NCI-H510A (cell line): Measurements from ENCODE around the gene SPATS2L.
"Not testable (repeated sequence)": the region's sequence is repeated elsewhere in the genome, so short reads cannot be mapped to it uniquely, and the experiment has no call there.

ENCODE experiments used
- DNase-seq: peaks from one replicate; lab custom pipeline; 2025; lab: John Stamatoyannopoulos, UW

The SPATS2L gene

GRCh38 chr2:200320344-200320743 is 13.9 kb downstream of the SPATS2L start:
- DNase-seq = no peak

GRCh38 chr2:200320991-200321390 is 14.5 kb downstream of the SPATS2L start:
- no peak for DNase-seq

DNA sequence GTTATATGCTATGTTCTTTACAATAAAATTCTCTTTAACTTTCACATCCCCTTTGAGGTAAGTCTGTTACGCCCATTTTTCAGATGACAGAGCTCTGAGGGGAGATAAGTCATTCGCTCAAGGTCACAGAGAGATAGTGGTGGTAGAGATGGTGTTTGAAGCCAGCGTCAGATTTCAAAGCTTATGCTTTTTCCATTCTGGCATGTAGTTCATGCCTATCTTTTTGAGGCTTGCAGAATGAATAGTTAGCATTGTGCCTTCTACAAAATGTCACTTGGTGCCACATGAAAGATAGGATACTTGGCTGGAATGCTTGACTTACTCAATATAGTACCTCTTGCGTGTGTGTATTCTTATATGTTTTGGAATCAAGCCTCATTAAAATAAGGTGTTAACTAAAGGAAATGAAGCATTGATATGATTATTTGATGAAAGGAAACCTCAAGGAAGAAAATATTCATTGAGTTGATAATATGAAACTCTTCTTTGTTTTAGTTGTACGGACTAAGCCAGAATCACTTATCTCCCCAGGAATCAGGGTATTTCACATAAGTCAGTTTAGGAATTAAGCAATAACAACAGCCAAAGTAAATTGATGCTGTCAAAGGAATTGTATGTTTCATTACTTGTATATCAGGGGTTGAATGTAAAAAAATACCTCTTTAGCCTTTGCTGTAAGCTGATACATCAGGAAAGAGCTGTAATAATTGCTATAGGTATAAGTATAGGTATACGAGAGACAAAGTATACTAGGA is 15.5 kb downstream of the SPATS2L start:
- no peak for DNase-seq

DNA sequence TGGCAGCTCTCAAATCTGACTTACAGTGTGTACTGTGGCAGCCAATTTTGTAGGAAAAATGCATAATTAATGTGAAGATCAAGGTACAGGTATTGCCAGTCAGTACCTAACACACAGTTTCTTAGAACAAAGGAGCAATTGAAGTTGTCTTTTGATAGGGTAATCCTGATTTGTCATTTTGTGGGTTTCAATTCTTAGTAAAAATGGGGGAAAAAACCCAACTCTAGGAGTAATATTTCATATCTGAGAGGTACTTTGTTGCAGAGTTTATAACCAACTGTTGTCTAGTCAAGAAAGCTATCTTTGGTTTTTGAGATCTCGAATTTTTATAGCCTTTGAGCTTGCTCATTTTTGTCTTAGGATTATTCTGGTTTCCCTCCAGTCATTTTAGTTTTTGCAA is 16.1 kb downstream of the SPATS2L start:
- no peak for DNase-seq

DNA sequence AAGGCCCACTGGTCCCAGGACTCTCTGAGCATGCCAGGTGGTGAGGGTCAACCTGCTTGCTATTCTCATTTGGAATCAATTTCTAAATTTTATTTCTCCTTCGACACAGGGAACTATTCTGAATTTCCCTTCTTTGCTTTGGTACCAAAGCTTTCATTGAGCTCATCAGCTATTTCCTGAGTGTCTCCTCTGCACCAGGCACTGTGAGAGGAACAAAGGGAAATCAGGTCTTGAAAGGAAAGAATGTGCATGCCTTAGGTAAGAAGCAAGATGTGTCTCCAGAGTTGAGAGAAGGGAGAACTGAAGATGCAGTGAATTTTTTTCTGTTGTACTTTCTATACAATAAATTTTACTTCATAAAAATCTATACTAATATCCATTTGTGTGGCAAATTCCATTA is 17.9 kb downstream of the SPATS2L start:
- no peak for DNase-seq

- no peak for DNase-seq
These were observed 22.9 kb downstream of the SPATS2L start for GRCh38 chr2:200329384-200329783.

GRCh38 chr2:200329798-200330197 is 23.3 kb downstream of the SPATS2L start:
- DNase-seq = no peak

- no peak for DNase-seq
These were observed 24.0 kb downstream of the SPATS2L start for GRCh38 chr2:200330351-200331060.

DNA sequence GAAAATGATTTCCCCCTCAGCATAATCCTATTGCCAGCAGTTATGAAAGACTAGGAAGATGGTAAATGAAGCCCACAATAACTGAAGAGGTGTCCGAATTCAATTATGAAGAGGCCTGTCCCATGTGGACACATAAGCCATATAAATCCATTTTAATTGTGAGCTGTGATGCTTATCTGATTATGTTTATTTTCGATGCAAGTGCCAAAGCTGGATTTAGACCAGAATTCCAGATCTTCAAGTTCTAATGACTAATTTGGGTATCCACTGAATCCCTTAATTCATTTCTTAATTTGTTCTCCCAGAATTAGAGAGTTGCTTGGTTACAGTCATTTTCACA is 24.5 kb downstream of the SPATS2L start:
- no peak for DNase-seq

DNA sequence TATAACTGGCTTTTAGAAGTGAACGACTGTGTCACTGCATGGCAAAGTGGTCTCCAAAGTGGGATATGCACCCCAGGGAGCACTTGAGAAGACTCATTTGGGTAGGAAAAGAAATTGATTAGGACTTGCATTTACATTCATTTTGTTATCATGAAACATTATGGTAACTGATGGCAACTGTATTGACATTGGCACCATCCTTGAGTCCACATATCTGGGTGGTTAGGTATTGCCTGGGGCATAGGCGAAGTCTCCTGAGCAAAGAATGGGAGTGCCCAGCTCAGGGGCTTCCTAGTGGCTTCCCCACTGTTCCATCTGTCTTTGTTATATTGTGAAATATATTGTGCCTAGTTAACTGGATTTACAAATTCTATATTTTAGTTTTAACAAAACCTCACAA is 29.2 kb downstream of the SPATS2L start:
- no peak for DNase-seq

DNA sequence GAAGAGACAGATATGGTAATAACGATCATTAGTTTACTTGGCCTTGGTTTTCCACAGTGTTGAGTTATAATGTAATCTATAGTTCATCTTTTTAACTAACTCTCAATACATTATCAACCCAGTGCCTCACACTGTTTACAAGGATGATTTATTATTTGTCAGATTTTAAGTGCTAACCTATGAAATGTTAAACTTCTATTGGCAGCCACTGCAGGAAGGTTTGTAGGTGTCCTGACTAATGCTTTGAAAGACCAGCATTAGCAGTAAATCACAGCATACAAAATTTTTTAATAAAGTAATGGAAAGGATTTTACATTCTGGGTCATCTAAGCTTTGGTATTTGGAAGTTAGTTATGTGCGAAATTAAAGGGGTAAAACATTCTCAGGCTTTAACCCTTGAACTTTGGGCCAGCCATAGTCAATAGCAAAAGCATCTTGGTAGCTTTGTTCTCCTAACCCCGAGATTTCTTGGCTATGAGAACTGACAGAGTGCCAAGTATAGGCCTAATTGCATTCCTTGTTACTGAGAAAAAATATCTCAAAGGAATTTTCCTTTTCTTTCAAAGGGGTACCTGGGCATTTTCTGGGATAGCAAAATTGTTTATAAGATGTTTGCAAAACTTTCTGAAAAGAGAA is 30.6 kb downstream of the SPATS2L start:
- DNase-seq = no peak

DNA sequence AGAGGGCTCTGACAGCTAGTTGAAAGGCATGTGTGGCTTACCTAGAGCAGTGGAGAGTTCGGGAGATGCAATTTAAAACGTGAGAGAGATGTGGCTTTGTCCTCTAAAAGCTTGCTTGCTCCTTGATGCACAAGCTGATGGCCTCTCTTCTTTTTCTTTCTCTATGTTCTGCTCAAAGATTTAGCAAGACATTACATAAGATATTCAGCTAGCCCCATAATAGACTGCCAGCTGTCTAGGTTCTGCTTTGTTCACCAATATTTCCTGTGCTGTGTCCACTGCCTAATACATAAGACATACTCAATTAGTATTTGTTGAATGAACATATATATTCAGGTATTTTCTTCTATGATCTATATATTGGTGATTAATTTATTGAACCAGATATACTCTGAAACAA is 31.1 kb downstream of the SPATS2L start:
- DNase-seq = no peak

GRCh38 chr2:200338692-200339091 is 32.2 kb downstream of the SPATS2L start:
- DNase-seq = no peak

DNA sequence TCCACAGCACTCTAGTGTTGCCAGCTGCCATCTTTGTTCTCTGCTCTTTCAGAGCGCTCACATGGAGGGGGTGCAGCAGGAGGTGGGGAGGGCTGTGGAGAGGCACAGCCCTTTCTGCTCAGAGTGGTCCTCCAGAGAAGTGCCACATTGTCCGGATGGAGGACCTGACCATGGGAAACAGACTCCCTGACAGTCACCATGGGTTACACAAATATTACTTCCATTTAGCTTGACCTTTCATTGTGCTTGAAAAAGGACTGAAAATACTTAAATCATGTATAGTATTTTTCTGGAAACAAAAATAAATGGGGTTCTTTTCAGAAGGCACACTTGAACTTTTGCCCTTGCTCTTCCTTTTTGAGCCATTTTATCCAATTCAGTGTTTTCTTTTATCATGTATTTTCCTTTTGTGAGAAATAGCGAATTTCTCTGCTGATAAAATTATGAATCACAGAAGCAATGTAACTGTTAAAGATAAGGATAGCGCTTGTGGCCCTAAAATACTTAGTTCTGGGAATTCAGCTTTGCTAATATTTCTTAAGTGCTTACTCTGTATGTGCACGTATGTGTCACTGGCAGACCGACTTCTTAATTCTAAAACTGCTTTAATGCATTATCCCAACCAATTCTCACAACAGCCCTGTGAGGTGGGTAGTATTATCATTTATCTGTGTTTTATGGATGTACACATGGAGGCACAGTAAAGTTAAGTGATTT is 34.2 kb downstream of the SPATS2L start:
- DNase-seq = no peak

- DNase-seq = no peak
These were observed 34.9 kb downstream of the SPATS2L start for GRCh38 chr2:200341376-200341775.

DNA sequence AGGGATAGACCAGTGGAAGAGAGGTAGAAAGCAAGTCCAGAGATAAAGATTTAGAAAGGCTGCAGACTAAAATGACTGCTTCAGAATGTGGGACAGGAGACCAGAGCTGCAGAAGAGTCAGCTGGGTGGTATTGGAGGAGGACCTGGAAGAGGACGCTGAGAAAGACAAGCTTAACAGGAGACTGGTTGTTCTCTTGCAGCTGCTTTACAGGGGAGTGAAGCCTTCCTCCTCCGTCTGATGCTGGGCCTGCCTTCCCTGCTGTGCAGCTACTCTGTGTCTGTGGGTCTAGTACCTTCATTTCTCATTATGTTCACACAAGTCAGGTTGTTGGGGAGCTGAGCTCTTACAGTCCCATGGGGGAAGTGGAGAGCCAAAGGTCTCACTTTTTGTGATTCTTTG is 35.7 kb downstream of the SPATS2L start:
- no peak for DNase-seq

DNA sequence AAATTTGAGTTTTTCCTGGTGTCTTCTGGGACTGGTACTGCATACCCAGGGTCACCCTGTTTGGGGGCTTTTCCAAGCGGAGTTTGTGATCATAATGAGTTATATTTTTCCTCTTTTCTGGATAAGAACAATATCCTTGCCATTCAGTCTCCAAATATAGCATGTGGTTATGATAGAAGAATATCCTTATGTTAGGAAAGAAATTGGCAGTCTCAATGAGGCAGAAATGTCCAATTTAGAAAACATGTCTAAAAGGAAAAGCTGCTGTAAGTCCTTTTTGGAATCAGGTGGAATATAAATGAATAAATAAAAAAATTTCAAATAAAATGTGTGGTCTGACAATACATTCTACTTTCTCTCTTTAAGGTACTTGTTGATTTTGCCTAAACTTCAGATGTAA is 36.2 kb downstream of the SPATS2L start:
- no peak for DNase-seq

DNA sequence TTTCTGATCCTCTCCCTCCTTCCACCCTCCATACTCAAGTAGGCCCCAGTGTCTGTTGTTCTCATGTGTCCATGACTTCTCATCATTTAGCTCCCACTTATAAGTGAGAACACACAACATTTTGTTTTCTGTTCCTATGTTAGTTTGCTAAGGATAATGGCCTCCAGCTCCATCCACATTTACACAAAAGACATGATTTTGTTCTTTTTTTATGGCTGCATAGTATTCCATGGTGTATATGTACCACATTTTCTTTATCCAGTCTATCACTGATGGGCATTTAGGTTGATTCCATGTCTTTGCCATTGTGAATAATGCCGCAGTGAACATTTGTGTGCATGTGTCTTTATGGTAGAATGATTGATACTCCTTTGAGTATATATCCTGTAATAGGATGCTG is 37.7 kb downstream of the SPATS2L start:
- DNase-seq = not testable (repeated sequence)

GRCh38 chr2:200345975-200346374 is 39.5 kb downstream of the SPATS2L start:
- DNase-seq = no peak

- DNase-seq = no peak
These were observed 40.8 kb downstream of the SPATS2L start for GRCh38 chr2:200347301-200347700.

DNA sequence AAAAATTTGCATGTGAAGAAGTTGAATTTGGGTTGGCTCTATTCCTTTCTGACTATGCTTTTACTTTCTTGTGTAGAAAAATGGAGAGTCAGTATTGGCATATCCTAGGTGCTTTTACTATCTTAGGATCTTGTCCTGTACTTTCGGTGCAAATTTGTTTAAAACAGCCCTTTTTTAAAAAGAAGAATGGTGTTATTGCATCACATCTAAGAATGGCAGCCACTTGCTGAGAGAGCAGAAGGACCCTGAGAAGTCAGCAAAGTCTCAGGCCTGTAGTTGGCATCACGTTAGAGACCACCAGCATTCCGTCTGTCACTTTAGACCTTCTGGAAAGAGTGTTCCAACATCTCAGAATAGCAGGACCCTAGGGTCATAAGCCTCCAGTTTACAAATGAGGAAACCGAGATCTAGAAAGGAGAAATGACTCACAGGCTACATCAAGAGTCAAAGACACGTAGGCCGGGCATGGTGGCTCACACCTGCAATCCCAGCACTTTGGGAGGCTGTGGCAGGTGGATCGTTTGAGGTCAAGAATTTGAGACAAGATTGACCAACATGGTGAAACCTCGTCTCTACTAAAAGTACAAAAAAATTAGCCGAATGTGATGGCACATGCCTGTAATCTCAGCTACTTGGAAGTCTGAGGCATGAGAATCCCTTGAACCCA is 42.5 kb downstream of the SPATS2L start:
- no peak for DNase-seq

DNA sequence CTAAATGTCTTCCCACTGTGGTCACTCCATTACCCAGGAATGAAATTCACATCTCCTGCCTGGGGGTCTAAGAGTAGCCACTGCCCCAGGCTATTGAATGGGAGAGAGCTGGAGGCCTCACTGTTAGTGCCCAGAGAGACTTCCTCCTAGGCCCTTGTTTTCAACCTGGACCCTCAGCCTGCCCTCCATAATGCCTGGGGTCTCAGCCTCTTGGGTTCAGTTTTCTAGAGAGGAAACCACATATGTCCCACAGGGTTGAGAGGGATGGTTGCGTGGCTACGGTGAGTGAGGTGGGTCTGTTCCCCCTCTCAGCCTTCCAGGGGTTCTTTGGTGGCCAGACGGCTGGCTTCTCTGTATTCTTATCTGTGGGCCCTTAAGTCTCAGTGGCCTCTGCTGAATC is 43.4 kb downstream of the SPATS2L start:
- DNase-seq = no peak
